Thyroid gland (tissue), 4 donors: ENCODE data around the gene MORN1.

Experiments used
- POLR2A ChIP-seq, 2 donors: fragments of 450-650 bp; IDR thresholded peaks; one replicate each; pipeline ENCODE4 v1.6.1; 2017; ENCODE audit warnings: antibody characterized with exemption in 2 of 2, mild to moderate bottlenecking in 2 of 2, moderate library complexity in 1 of 2
- TF ChIP-seq, protein P1 (sequence below), 6 experiments: fragments of 200-600 bp in 3 of 6; fragments of 450-650 bp in 3 of 6; sonication (generic) in 3 of 6; IDR thresholded peaks; one replicate each; pipeline ENCODE4 v1.5.1; 2016 to 2019; ENCODE audit warnings: antibody characterized with exemption in 6 of 6, mild to moderate bottlenecking in 2 of 6, inconsistent platforms in 1 of 6, moderate library complexity in 1 of 6

DNA sequence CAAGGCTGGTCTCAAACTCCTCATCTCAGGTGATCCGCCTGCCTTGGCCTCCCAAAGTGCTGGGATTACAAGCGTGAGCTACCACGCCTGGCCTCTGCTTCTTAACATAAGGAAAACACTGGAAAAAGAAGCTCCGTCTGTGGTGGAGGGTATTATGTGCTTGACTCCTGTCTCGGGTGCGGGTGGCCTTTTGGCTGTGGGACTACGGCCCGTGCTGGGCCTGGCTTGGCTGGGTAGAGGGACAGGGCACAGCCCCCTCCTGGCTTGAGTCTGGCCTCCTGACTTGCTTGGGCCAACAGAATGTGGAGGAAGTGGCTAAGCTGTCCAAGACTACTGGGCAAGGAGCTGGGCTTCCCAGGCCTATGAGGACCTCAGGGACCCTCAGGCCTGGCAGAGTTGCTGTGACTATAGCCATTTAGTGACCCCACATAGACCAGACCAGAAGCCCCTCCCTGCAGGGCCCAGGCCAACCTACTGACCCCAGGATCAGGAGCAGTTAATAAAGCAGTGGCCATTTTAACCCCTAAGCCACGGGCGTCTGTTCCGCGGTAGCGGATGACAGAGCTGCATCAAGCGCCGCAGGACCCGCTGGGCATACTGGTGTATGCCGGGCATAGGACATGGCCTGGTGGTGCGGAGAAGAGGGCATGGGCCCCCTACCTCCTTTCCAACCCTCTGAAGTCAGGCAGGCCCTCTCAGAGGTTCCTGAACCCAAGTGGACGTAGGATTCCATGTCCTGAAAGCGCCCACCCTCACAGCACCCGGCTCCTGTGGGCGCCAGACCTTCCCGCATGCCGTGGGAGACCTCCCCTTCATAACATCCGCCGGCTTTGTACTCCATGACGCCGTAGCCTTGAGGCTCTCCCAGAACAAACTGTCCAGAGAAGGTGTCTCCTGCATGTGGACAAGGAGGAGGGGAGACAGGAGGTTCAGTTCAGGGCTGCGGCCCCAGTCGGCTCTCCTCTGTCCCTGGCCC, 4.4 kb downstream of the MORN1 start:
- TF ChIP-seq, protein P1, sequence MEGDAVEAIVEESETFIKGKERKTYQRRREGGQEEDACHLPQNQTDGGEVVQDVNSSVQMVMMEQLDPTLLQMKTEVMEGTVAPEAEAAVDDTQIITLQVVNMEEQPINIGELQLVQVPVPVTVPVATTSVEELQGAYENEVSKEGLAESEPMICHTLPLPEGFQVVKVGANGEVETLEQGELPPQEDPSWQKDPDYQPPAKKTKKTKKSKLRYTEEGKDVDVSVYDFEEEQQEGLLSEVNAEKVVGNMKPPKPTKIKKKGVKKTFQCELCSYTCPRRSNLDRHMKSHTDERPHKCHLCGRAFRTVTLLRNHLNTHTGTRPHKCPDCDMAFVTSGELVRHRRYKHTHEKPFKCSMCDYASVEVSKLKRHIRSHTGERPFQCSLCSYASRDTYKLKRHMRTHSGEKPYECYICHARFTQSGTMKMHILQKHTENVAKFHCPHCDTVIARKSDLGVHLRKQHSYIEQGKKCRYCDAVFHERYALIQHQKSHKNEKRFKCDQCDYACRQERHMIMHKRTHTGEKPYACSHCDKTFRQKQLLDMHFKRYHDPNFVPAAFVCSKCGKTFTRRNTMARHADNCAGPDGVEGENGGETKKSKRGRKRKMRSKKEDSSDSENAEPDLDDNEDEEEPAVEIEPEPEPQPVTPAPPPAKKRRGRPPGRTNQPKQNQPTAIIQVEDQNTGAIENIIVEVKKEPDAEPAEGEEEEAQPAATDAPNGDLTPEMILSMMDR (IDR thresholded peaks at IDR 0.05) = no peak
- no peak for TF ChIP-seq POLR2A (IDR thresholded peaks at IDR 0.05)
